Esophagus squamous epithelium (tissue), 5 donors: ENCODE data around the gene KLHDC10. TPM values are rescaled to one million over a fixed set of nuclear protein-coding genes. Genes with fewer than 3 reads are reported as not detected.

Source experiments
- DNase-seq: peaks from one replicate; lab custom pipeline; 2025; lab: John Stamatoyannopoulos, UW
- H3K27ac ChIP-seq, 4 donors: fragments of 200-600 bp; sonication (generic); one replicate each; pipeline ENCODE4 v1.5.1; 2016 to 2019; ENCODE audit warnings: mild to moderate bottlenecking in 1 of 4
- H3K27me3 ChIP-seq, 4 donors: fragments of 200-600 bp; sonication (generic); 1 replicate in 3 of 4; 2 replicates in 1 of 4; pipeline versions ENCODE4 v1.5.1 to v1.6.0; 2017 to 2021; ENCODE audit warnings: antibody characterized with exemption in 1 of 4
- H3K36me3 ChIP-seq, 3 donors: fragments of 200-600 bp; sonication (generic); one replicate each; pipeline ENCODE4 v1.5.1; 2016 to 2019
- H3K4me1 ChIP-seq, 3 donors: fragments of 200-600 bp; sonication (generic); one replicate each; pipeline ENCODE4 v1.5.1; 2017 to 2019
- H3K4me3 ChIP-seq, 4 donors: fragments of 200-600 bp; sonication (generic); 1 replicate in 3 of 4; 2 replicates in 1 of 4; pipeline ENCODE4 v1.5.1; 2016 to 2019; ENCODE audit warnings: mild to moderate bottlenecking in 2 of 4, moderate library complexity in 1 of 4
- H3K9me3 ChIP-seq, 3 donors: fragments of 200-600 bp; sonication (generic); one replicate each; pipeline ENCODE4 v1.5.1; 2016 to 2019
- CTCF ChIP-seq, 6 experiments: fragments of 450-650 bp in 4 of 6; fragments of 200-600 bp in 2 of 6; sonication (generic) in 2 of 6; IDR thresholded peaks; one replicate each; pipeline ENCODE4 v1.5.1; 2016 to 2019; ENCODE audit warnings: antibody characterized with exemption in 6 of 6, mild to moderate bottlenecking in 4 of 6, moderate library complexity in 4 of 6
- POLR2A ChIP-seq, 4 donors: fragments of 450-650 bp; IDR thresholded peaks; one replicate each; pipeline ENCODE4 v1.6.1; 2017; ENCODE audit warnings: antibody characterized with exemption in 4 of 4, mild to moderate bottlenecking in 4 of 4, moderate library complexity in 3 of 4
- WGBS, 2 donors: methylation state at CpG; one replicate each; pipeline ENCODE4 v1.1.5; 2018; 5-methylcytosine and 5-hydroxymethylcytosine counted together
- intact Hi-C: fragments of 100-400 bp; cut with DNase I; formaldehyde crosslinking; loops from one replicate; pipeline ENCODE4 v1.15.0; 2022
- total RNA-seq, 4 donors: library from RNA; depleted of rRNA; stranded (reverse); fragments of >200 nt; gene quantifications; one replicate each; pipeline ENCODE4 v1.1.0, GENCODE V29; 2016
- donor health status: DM: yes; HTN: yes; CAD: no.

KLHDC10 gene
- total RNA-seq, 4 donors from 2014 or later: 11.9 to 17.5 (median 15.7) TPM

GRCh38 chr7:130024390-130024789, 45.9 kb upstream of the KLHDC10 start:
- WGBS, 2 donors: 89 to 94% methylated on average over 5 of the region's 5 CpGs
- Histone ChIP-seq H3K27ac (no peak overlapping the region), H3K4me3 (no peak overlapping the region), H3K9me3 (no peaks in the 10 kb centered on the region), H3K4me1 (peaks cover 0 to 11% (median 0%) of the 10 kb centered on the region in 3 donors), H3K36me3 (peaks cover 16 to 98% (median 45%) of the 10 kb centered on the region in 3 donors), H3K27me3 (no peaks in the 10 kb centered on the region)
- intact Hi-C loops: no loop called here
- no peak for DNase-seq
- no peak for TF ChIP-seq POLR2A (IDR thresholded peaks at IDR 0.05)
- TF ChIP-seq CTCF (IDR thresholded peaks at IDR 0.05): no peak

GRCh38 chr7:130032698-130033097, 37.6 kb upstream of the KLHDC10 start:
- Histone ChIP-seq H3K4me3 (no peak overlapping the region), H3K9me3 (no peaks in the 10 kb centered on the region), H3K27ac (no peak overlapping the region), H3K27me3 (no peaks in the 10 kb centered on the region), H3K36me3 (peaks cover 0 to 97% (median 7%) of the 10 kb centered on the region in 3 donors), H3K4me1 (no peaks in the 10 kb centered on the region)
- intact Hi-C loops: no loop called here
- no peak for DNase-seq
- 82 to 100% methylated on average over 1 of the region's 1 CpG for WGBS, 2 donors
- no peak for TF ChIP-seq CTCF (IDR thresholded peaks at IDR 0.05)
- TF ChIP-seq POLR2A (IDR thresholded peaks at IDR 0.05): no peak

GRCh38 chr7:130037703-130038102, 32.6 kb upstream of the KLHDC10 start:
- no peak for DNase-seq
- intact Hi-C loops: no loop called here
- H3K36me3 ChIP-seq: peaks cover 0 to 95% (median 7%) of the 10 kb centered on the region in 3 donors
- no peaks in the 10 kb centered on the region for H3K9me3 ChIP-seq
- no peak overlapping the region for H3K4me3 ChIP-seq
- H3K4me1 ChIP-seq: no peaks in the 10 kb centered on the region
- H3K27me3 ChIP-seq: no peaks in the 10 kb centered on the region
- H3K27ac ChIP-seq: no peak overlapping the region
- TF ChIP-seq CTCF (IDR thresholded peaks at IDR 0.05): peak in 2 of 6 experiments; percentile 4 to 16
- TF ChIP-seq POLR2A (IDR thresholded peaks at IDR 0.05): no peak

- no peak for DNase-seq
- WGBS, 2 donors: 89 to 96% methylated on average over 4 of the region's 4 CpGs
- no peak for TF ChIP-seq POLR2A (IDR thresholded peaks at IDR 0.05)
- TF ChIP-seq CTCF (IDR thresholded peaks at IDR 0.05): no peak
- intact Hi-C loops: no loop called here
- Histone ChIP-seq H3K4me3 (no peak overlapping the region), H3K36me3 (peaks cover 0 to 94% (median 7%) of the 10 kb centered on the region in 3 donors), H3K27me3 (no peaks in the 10 kb centered on the region), H3K4me1 (no peaks in the 10 kb centered on the region), H3K27ac (no peak overlapping the region), H3K9me3 (no peaks in the 10 kb centered on the region)
Measured at GRCh38 chr7:130040576-130040975, 29.8 kb upstream of the KLHDC10 start.

GRCh38 chr7:130047831-130048230, 22.5 kb upstream of the KLHDC10 start:
- no peak for TF ChIP-seq CTCF (IDR thresholded peaks at IDR 0.05)
- TF ChIP-seq POLR2A (IDR thresholded peaks at IDR 0.05): no peak
- no peaks in the 10 kb centered on the region for H3K9me3 ChIP-seq
- H3K4me3 ChIP-seq: no peak overlapping the region
- intact Hi-C loops: no loop called here
- peaks cover 0 to 15% (median 7%) of the 10 kb centered on the region in 3 donors for H3K4me1 ChIP-seq
- H3K27ac ChIP-seq: no peak overlapping the region
- 80 to 83% methylated on average over 4 of the region's 4 CpGs for WGBS, 2 donors
- no peak for DNase-seq
- no peaks in the 10 kb centered on the region for H3K27me3 ChIP-seq
- peaks cover 0 to 42% (median 0%) of the 10 kb centered on the region in 3 donors for H3K36me3 ChIP-seq
